Ovary (tissue), 3 donors: ENCODE data around the gene LRRC57.

Source experiments
- CTCF ChIP-seq, 3 donors: fragments of 450-650 bp in 2 of 3; fragments of 200-600 bp in 1 of 3; IDR thresholded peaks; one replicate each; pipeline versions ENCODE4 v1.5.1 to v1.8.0; 2016 to 2022; ENCODE audit warnings: antibody characterized with exemption in 3 of 3, mild to moderate bottlenecking in 1 of 3
- EP300 ChIP-seq: sonication (generic); formaldehyde crosslinking; IDR thresholded peaks from one replicate; pipeline ENCODE4 v1.6.1; 2017; ENCODE audit warnings: antibody characterized with exemption
- POLR2A ChIP-seq: fragments of 450-650 bp; IDR thresholded peaks from one replicate; pipeline ENCODE4 v1.6.1; 2017; ENCODE audit warnings: antibody characterized with exemption, mild to moderate bottlenecking, moderate library complexity
- donor health status: DM: no; HTN: no; CAD: no.

- TF ChIP-seq EP300 (no peak), CTCF (IDR thresholded peaks at IDR 0.05) (no peak), POLR2A (no peak)
Measured at GRCh38 chr15:42494998-42495360, 53.6 kb downstream of the LRRC57 start.
